Mammary epithelial cell (primary cell): ENCODE measurements around the gene CDKN1C.

Source experiments
- CTCF ChIP-seq, 2 donors: IDR thresholded peaks in 1 of 2; conservative IDR thresholded peaks in 1 of 2; 2 replicates each; pipeline ENCODE4 v1.5.1; 2011 to 2012; ENCODE audit warnings: inconsistent platforms in 2 of 2, low read length in 2 of 2, mild to moderate bottlenecking in 2 of 2, control low read depth in 1 of 2, low read depth in 1 of 2; ENCODE audit not compliant: insufficient read depth in 1 of 2; ENCODE audit errors: extremely low read depth in 1 of 2
- EZH2 ChIP-seq: IDR thresholded peaks from 2 replicates; pipeline ENCODE4 v1.6.1; 2012; ENCODE audit warnings: low read length, inconsistent platforms, borderline replicate concordance

GRCh38 chr11:2886936-2887335, 1.4 kb upstream of the CDKN1C start:
- TF ChIP-seq EZH2 = no peak
- TF ChIP-seq CTCF (conservative IDR thresholded peaks at IDR 0.05 in 1 of 2, IDR thresholded peaks at IDR 0.05 in 1 of 2; ENCODE audit: extremely low read depth in 1 of 2, insufficient read depth in 1 of 2, low read depth in 1 of 2, low read length in 2 of 2) = no peak
